ENCODE results near the gene DDX24.

- TF ChIP-seq CTCF (IDR thresholded peaks at IDR 0.05; ENCODE audit: poor library complexity) (no peak), EZH2 (IDR thresholded peaks at IDR 0.05; ENCODE audit: borderline replicate concordance) (no peak)
Observed at GRCh38 chr14:94019329-94019728, 61.7 kb downstream of the DDX24 start.
